ENCODE results near the gene CES2. TPM values are rescaled to one million over a fixed set of nuclear protein-coding genes. Genes with fewer than 3 reads are reported as not detected.

The CES2 gene
- total RNA-seq, 1 experiment from 2014 or later: 65.7 TPM

GRCh38 chr16:66891797-66892196 is 43.5 kb upstream of the CES2 start:
- no peak for DNase-seq (ENCODE audit: unreplicated experiment)
- ChIA-PET CTCF (interaction anchor here (0.6 to 7.1 kb wide), 13 partner anchors 10 to 775 kb away, joined by 3 to 66 read pairs (median 4); partner anchors contain the start of genes CIAO2B and RRAD), POLR2A (interaction anchor here (5.2 kb wide), 1 partner anchor 10 kb away, joined by 25 read pairs; the partner anchor contains the start of gene PDP2)
- Mint-ChIP-seq H3K9me3 (ENCODE audit: unreplicated experiment) (no peaks in the 10 kb centered on the region), H3K4me3 (ENCODE audit: unreplicated experiment) (no peak overlapping the region), H3K27me3 (ENCODE audit: insufficient read depth, unreplicated experiment) (no peaks in the 10 kb centered on the region), H3K36me3 (ENCODE audit: insufficient read depth, unreplicated experiment) (peaks cover 35% of the 10 kb centered on the region), H3K4me1 (ENCODE audit: insufficient read depth, unreplicated experiment) (peaks cover 15% of the 10 kb centered on the region), H3K27ac (ENCODE audit: low read depth, unreplicated experiment) (no peak overlapping the region)
- TF ChIP-seq CTCF (IDR thresholded peaks at IDR 0.05; ENCODE audit: unreplicated experiment): no peak
- intact Hi-C loops (cut with micrococcal nuclease): no loop called here
- no TSS peak for BruUV-seq (replicated peaks)

GRCh38 chr16:66894055-66894454 is 41.3 kb upstream of the CES2 start:
- Mint-ChIP-seq H3K27me3 (ENCODE audit: insufficient read depth, unreplicated experiment) (no peaks in the 10 kb centered on the region), H3K4me3 (ENCODE audit: unreplicated experiment) (no peak overlapping the region), H3K9me3 (ENCODE audit: unreplicated experiment) (no peaks in the 10 kb centered on the region), H3K4me1 (ENCODE audit: insufficient read depth, unreplicated experiment) (peaks cover 22% of the 10 kb centered on the region), H3K27ac (ENCODE audit: low read depth, unreplicated experiment) (no peak overlapping the region), H3K36me3 (ENCODE audit: insufficient read depth, unreplicated experiment) (peaks cover 14% of the 10 kb centered on the region)
- ChIA-PET POLR2A (interaction anchor here (0.6 to 4.7 kb wide), 6 partner anchors 13 to 799 kb away, joined by 3 to 16 read pairs (median 12); partner anchors contain the start of gene PDP2), CTCF (interaction anchor here (0.6 to 7.1 kb wide), 20 partner anchors 8 to 206 kb away, joined by 3 to 66 read pairs (median 6); partner anchors contain the start of genes CDH16, CIAO2B, PDP2 and RRAD)
- intact Hi-C loops (cut with micrococcal nuclease): loop anchor here (2.0 kb wide), 1 partner anchor 61 kb away; no protein-coding TSS in a partner anchor
- no peak for TF ChIP-seq CTCF (IDR thresholded peaks at IDR 0.05; ENCODE audit: unreplicated experiment)
- no peak for DNase-seq (ENCODE audit: unreplicated experiment)
- BruUV-seq (replicated peaks): no TSS peak

- peaks cover 6% of the 10 kb centered on the region for H3K36me3 Mint-ChIP-seq (ENCODE audit: insufficient read depth, unreplicated experiment)
- peaks cover 29% of the 10 kb centered on the region for H3K4me1 Mint-ChIP-seq (ENCODE audit: insufficient read depth, unreplicated experiment)
- ChIA-PET CTCF (interaction anchor here (0.6 to 7.1 kb wide), 41 partner anchors 9 to 365 kb away, joined by 3 to 66 read pairs (median 4); partner anchors contain the start of genes CA7, CDH16, CIAO2B and FBXL8), POLR2A (interaction anchor here (0.6 to 6.6 kb wide), 15 partner anchors 14 to 260 kb away, joined by 3 to 48 read pairs (median 5); partner anchors contain the start of genes CIAO2B and PDP2)
- intact Hi-C loops (cut with micrococcal nuclease): loop anchor here (1.0 to 5.0 kb wide), 5 partner anchors 33 to 287 kb away; partner anchors contain the start of genes CES2 and MATCAP1
- BruUV-seq (replicated peaks): no TSS peak
- H3K27ac Mint-ChIP-seq (ENCODE audit: low read depth, unreplicated experiment): peak overlapping the region; percentile 92
- no peaks in the 10 kb centered on the region for H3K27me3 Mint-ChIP-seq (ENCODE audit: insufficient read depth, unreplicated experiment)
- no peak overlapping the region for H3K4me3 Mint-ChIP-seq (ENCODE audit: unreplicated experiment)
- DNase-seq (ENCODE audit: unreplicated experiment): peak; percentile 80
- H3K9me3 Mint-ChIP-seq (ENCODE audit: unreplicated experiment): no peaks in the 10 kb centered on the region
- TF ChIP-seq CTCF (IDR thresholded peaks at IDR 0.05; ENCODE audit: unreplicated experiment): peak; percentile 79
Measured at GRCh38 chr16:66894948-66895688, 40.2 kb upstream of the CES2 start.

- no TSS peak for BruUV-seq (replicated peaks)
- Mint-ChIP-seq H3K27me3 (ENCODE audit: insufficient read depth, unreplicated experiment) (no peaks in the 10 kb centered on the region), H3K4me1 (ENCODE audit: insufficient read depth, unreplicated experiment) (peaks cover 30% of the 10 kb centered on the region), H3K4me3 (ENCODE audit: unreplicated experiment) (no peak overlapping the region), H3K27ac (ENCODE audit: low read depth, unreplicated experiment) (peak overlapping the region; percentile 92), H3K36me3 (ENCODE audit: insufficient read depth, unreplicated experiment) (peaks cover 6% of the 10 kb centered on the region), H3K9me3 (ENCODE audit: unreplicated experiment) (no peaks in the 10 kb centered on the region)
- POLR2A ChIA-PET: interaction anchor here (0.6 to 6.6 kb wide), 15 partner anchors 14 to 260 kb away, joined by 3 to 48 read pairs (median 5); partner anchors contain the start of genes CIAO2B and PDP2
- CTCF ChIA-PET: interaction anchor here (0.6 to 7.1 kb wide), 35 partner anchors 9 to 350 kb away, joined by 3 to 66 read pairs (median 5); partner anchors contain the start of genes CA7, CDH16, CIAO2B and FBXL8
- TF ChIP-seq CTCF (IDR thresholded peaks at IDR 0.05; ENCODE audit: unreplicated experiment): no peak
- intact Hi-C loops (cut with micrococcal nuclease): loop anchor here (1.0 to 5.0 kb wide), 5 partner anchors 33 to 287 kb away; partner anchors contain the start of genes CES2 and MATCAP1
- DNase-seq (ENCODE audit: unreplicated experiment): no peak
Measured at GRCh38 chr16:66895689-66895979, 39.7 kb upstream of the CES2 start.
